ENCODE measurements around the gene ULK3.

DNA sequence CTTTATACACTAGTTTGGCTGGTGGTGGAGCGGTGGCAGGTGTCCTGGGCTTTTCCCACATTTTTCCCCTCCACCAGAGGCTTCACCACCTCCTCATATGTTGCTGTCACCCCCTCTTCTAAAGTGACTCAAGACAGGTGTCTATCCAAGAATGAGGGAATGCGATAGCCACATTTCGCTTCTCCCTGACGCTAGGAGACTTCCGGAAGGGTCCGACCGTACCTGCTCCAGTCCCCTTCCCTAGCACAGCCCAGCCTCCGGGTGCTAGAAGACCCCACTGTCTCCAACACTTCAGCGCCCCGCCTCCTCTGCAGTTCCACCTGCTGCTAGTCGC is 29.7 kb upstream of the ULK3 start:
- TF ChIP-seq POLR2A (IDR thresholded peaks at IDR 0.05; ENCODE audit: low read depth, low read length): no peak
- no peak for TF ChIP-seq CTCF (conservative IDR thresholded peaks at IDR 0.05; ENCODE audit: low read depth, low read length)
- no peak for TF ChIP-seq RCOR1 (IDR thresholded peaks at IDR 0.05; ENCODE audit: insufficient replicate concordance, low read length)
- no peak for TF ChIP-seq CEBPB (IDR thresholded peaks at IDR 0.05; ENCODE audit: low read depth, low read length)
- TF ChIP-seq, protein P1, sequence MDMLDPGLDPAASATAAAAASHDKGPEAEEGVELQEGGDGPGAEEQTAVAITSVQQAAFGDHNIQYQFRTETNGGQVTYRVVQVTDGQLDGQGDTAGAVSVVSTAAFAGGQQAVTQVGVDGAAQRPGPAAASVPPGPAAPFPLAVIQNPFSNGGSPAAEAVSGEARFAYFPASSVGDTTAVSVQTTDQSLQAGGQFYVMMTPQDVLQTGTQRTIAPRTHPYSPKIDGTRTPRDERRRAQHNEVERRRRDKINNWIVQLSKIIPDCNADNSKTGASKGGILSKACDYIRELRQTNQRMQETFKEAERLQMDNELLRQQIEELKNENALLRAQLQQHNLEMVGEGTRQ (IDR thresholded peaks at IDR 0.05; ENCODE audit: low read depth, low read length): no peak

Data from IMR-90 (cell line).